GM12865 (cell line): ENCODE measurements around the gene LIPC.
A peak's percentile ranks its signal among the peaks of the same experiment; 100 is the strongest.

Source experiments
- DNase-seq: peaks from one replicate; pipeline ENCODE4 v3.0.0; 2010; ENCODE audit warnings: low read depth
- H3K4me3 ChIP-seq: 2 replicates; pipeline ENCODE4 v1.5.1; 2011; ENCODE audit warnings: mild to moderate bottlenecking, low read depth, low read length, control low read depth
- CTCF ChIP-seq: IDR thresholded peaks from 2 replicates; pipeline ENCODE4 v1.5.1; 2011; ENCODE audit warnings: low read length, control low read depth, low read depth, inconsistent platforms; ENCODE audit not compliant: insufficient read depth; ENCODE audit errors: missing control alignments

LIPC gene

GRCh38 chr15:58483376-58483775 lies 51.6 kb downstream of the LIPC start:
- H3K4me3 ChIP-seq = no peak overlapping the region
- TF ChIP-seq CTCF = no peak
- no peak for DNase-seq

GRCh38 chr15:58484791-58485600 lies 53.2 kb downstream of the LIPC start:
- DNase-seq = no peak
- H3K4me3 ChIP-seq = no peak overlapping the region
- TF ChIP-seq CTCF = no peak

GRCh38 chr15:58486062-58486461 lies 54.3 kb downstream of the LIPC start:
- no peak overlapping the region for H3K4me3 ChIP-seq
- TF ChIP-seq CTCF = no peak
- peak; percentile 21 for DNase-seq

- no peak overlapping the region for H3K4me3 ChIP-seq
- no peak for DNase-seq
- no peak for TF ChIP-seq CTCF
These were observed 54.8 kb downstream of the LIPC start for GRCh38 chr15:58486564-58486963.

GRCh38 chr15:58487041-58487723 lies 55.4 kb downstream of the LIPC start:
- no peak for TF ChIP-seq CTCF
- H3K4me3 ChIP-seq = no peak overlapping the region
- DNase-seq = no peak

GRCh38 chr15:58487724-58488120 lies 55.9 kb downstream of the LIPC start:
- no peak for DNase-seq

More at GRCh38 chr15:58487724-58488120, 55.9 kb downstream of the LIPC start:
- H3K4me3 ChIP-seq = no peak overlapping the region
- TF ChIP-seq CTCF = no peak
